Measurements from ENCODE around the gene GFRA3. TPM values are rescaled to one million over a fixed set of nuclear protein-coding genes. Genes with fewer than 3 reads are reported as not detected.

The GFRA3 gene
- total RNA-seq, 1 donor from 2014 or later: not detected

DNA sequence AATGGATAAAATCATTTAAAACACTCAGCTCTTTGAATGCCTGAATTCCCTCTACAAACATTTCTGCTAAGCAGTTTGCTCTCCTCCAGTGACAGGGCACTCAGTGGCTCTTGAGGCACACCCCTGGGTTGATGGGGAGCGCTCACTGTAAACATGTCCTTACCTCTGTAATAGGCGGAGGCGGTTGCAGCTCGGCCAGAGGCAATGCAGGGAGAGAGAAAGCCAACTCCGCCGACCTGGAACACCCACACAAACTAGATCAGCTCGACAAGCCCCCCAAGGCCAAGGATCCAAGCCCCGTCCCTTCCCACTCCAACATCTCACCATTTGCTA, 61.6 kb downstream of the GFRA3 start:
- Histone ChIP-seq H3K4me3 (peak overlapping the region; percentile 73 to 95), H3K9me3 (no peaks in the 10 kb centered on the region), H3K27me3 (no peaks in the 10 kb centered on the region), H3K27ac (peak overlapping the region; percentile 60 to 72), H3K4me1 (peaks cover 0 to 8% of the 10 kb centered on the region in 2 donors), H3K36me3 (peaks cover 0 to 8% of the 10 kb centered on the region in 2 donors)
- DNase-seq (ENCODE audit: low spot score in 2 of 2): no peak
- TF ChIP-seq, protein P1, sequence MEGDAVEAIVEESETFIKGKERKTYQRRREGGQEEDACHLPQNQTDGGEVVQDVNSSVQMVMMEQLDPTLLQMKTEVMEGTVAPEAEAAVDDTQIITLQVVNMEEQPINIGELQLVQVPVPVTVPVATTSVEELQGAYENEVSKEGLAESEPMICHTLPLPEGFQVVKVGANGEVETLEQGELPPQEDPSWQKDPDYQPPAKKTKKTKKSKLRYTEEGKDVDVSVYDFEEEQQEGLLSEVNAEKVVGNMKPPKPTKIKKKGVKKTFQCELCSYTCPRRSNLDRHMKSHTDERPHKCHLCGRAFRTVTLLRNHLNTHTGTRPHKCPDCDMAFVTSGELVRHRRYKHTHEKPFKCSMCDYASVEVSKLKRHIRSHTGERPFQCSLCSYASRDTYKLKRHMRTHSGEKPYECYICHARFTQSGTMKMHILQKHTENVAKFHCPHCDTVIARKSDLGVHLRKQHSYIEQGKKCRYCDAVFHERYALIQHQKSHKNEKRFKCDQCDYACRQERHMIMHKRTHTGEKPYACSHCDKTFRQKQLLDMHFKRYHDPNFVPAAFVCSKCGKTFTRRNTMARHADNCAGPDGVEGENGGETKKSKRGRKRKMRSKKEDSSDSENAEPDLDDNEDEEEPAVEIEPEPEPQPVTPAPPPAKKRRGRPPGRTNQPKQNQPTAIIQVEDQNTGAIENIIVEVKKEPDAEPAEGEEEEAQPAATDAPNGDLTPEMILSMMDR (IDR thresholded peaks at IDR 0.05): no peak
- intact Hi-C loops (cut with DNase I): loop anchor here (2.0 to 5.0 kb wide), 3 partner anchors 34 to 140 kb away; partner anchors contain the start of genes BRD8, FAM53C, KDM3B and KIF20A

- Histone ChIP-seq H3K36me3 (peaks cover 0 to 12% of the 10 kb centered on the region in 2 donors), H3K27me3 (no peaks in the 10 kb centered on the region), H3K4me3 (no peak overlapping the region), H3K9me3 (no peaks in the 10 kb centered on the region), H3K4me1 (peaks cover 0 to 8% of the 10 kb centered on the region in 2 donors), H3K27ac (no peak overlapping the region)
- no peak for DNase-seq (ENCODE audit: low spot score in 2 of 2)
- intact Hi-C loops (cut with DNase I): loop anchor here (5.0 kb wide), 2 partner anchors 126 to 141 kb away; partner anchors contain the start of genes FAM53C and KDM3B
- TF ChIP-seq, protein P1 (IDR thresholded peaks at IDR 0.05): no peak
These were observed 63.4 kb downstream of the GFRA3 start for GRCh38 chr5:138210985-138211384.

Other genes starting within 250 kb of the GFRA3 start
- 19.2 TPM for gene FAM13B, start 241.5 kb downstream of the GFRA3 start, total RNA-seq
- not detected for gene WNT8A, start 190.6 kb downstream of the GFRA3 start, total RNA-seq
- gene NME5, start 135.2 kb downstream of the GFRA3 start, total RNA-seq: not detected
- gene BRD8, start 96.0 kb downstream of the GFRA3 start, total RNA-seq: 18.8 TPM
- not detected for gene KIF20A, start 95.5 kb downstream of the GFRA3 start, total RNA-seq
- gene CDC23, start 61.3 kb downstream of the GFRA3 start, total RNA-seq: 13.2 TPM
- gene CDC25C, start 57.2 kb upstream of the GFRA3 start, total RNA-seq: not detected
- 40.0 TPM for gene FAM53C, start 63.6 kb upstream of the GFRA3 start, total RNA-seq
- gene KDM3B, start 78.1 kb upstream of the GFRA3 start, total RNA-seq: 33.4 TPM
- gene REEP2, start 164.4 kb upstream of the GFRA3 start, total RNA-seq: 3.5 TPM
- 419 TPM for gene EGR1, start 190.9 kb upstream of the GFRA3 start, total RNA-seq